ENCODE data around the gene MAPK10.
"Not testable (repeated sequence)": the region's sequence is repeated elsewhere in the genome, so short reads cannot be mapped to it uniquely, and the experiment has no call there.

MAPK10 gene

GRCh38 chr4:85965529-85965928, 394.3 kb downstream of the MAPK10 start:
- H3K27ac ChIP-seq, result no peak overlapping the region
- POLR2A ChIA-PET (ENCODE audit: low non-redundant PET), result no interaction called here
- CTCF ChIA-PET, result interaction anchor here (1.4 kb wide), 1 partner anchor 9 kb away, joined by 4 read pairs; no protein-coding TSS in a partner anchor
- DNase-seq (ENCODE audit: low spot score), result no peak
- TF ChIP-seq CTCF (conservative IDR thresholded peaks at IDR 0.05; ENCODE audit: low read depth), result no peak

GRCh38 chr4:85965017-85965416, 394.8 kb downstream of the MAPK10 start:
- H3K27ac ChIP-seq; DNase-seq (ENCODE audit: low spot score); POLR2A ChIA-PET (ENCODE audit: low non-redundant PET): not testable (repeated sequence)
- CTCF ChIA-PET, result interaction anchor here (1.4 kb wide), 1 partner anchor 9 kb away, joined by 4 read pairs; no protein-coding TSS in a partner anchor

DNA sequence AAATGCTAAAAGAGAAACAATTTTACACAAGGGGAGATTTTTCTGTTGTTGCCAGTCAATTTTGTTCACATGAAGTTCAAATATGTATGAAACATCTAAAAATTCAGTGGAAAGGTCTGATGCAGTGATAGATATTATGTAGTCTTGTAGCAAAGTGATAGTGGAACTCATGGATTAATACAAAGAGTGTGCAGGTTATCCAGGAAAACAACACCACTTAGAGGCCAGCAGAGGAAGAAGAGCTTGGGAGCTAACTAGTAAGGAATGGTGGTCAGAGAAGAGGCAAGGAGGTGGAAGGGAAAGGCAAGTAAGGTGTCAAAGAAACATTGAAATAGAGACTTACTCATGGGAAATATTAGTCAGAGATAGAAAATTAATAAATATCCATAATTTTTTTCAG, 395.6 kb downstream of the MAPK10 start:
- no peak overlapping the region for H3K27ac ChIP-seq
- ChIA-PET POLR2A (ENCODE audit: low non-redundant PET) (no interaction called here), CTCF (no interaction called here)
- TF ChIP-seq CTCF (conservative IDR thresholded peaks at IDR 0.05; ENCODE audit: low read depth), result no peak
- no peak for DNase-seq (ENCODE audit: low spot score)

- DNase-seq (ENCODE audit: low spot score), result no peak
- no peak overlapping the region for H3K27ac ChIP-seq
- no peak for TF ChIP-seq CTCF (conservative IDR thresholded peaks at IDR 0.05; ENCODE audit: low read depth)
- ChIA-PET CTCF (no interaction called here), POLR2A (ENCODE audit: low non-redundant PET) (no interaction called here)
Measured at GRCh38 chr4:85963231-85963630, 396.6 kb downstream of the MAPK10 start.

GRCh38 chr4:85961887-85962286, 398.0 kb downstream of the MAPK10 start:
- ChIA-PET POLR2A (ENCODE audit: low non-redundant PET) (no interaction called here), CTCF (no interaction called here)
- no peak overlapping the region for H3K27ac ChIP-seq
- DNase-seq (ENCODE audit: low spot score), result no peak
- no peak for TF ChIP-seq CTCF (conservative IDR thresholded peaks at IDR 0.05; ENCODE audit: low read depth)

- ChIA-PET POLR2A (ENCODE audit: low non-redundant PET) (no interaction called here), CTCF (interaction anchor here (0.9 kb wide), 1 partner anchor 9 kb away, joined by 4 read pairs; no protein-coding TSS in a partner anchor)
- no peak for TF ChIP-seq CTCF (conservative IDR thresholded peaks at IDR 0.05; ENCODE audit: low read depth)
- H3K27ac ChIP-seq, result no peak overlapping the region
- no peak for DNase-seq (ENCODE audit: low spot score)
Measured at GRCh38 chr4:85956293-85956945, 403.4 kb downstream of the MAPK10 start.

GRCh38 chr4:85955620-85956292, 404.1 kb downstream of the MAPK10 start:
- POLR2A ChIA-PET (ENCODE audit: low non-redundant PET), result no interaction called here
- DNase-seq (ENCODE audit: low spot score), result peak; percentile 12
- no peak for TF ChIP-seq CTCF (conservative IDR thresholded peaks at IDR 0.05; ENCODE audit: low read depth)
- no peak overlapping the region for H3K27ac ChIP-seq
- CTCF ChIA-PET, result interaction anchor here (0.9 kb wide), 1 partner anchor 10 kb away, joined by 4 read pairs; no protein-coding TSS in a partner anchor

Measured in RWPE1 (cell line).